Measurements from ENCODE around the gene AFAP1. TPM values are rescaled to one million over a fixed set of nuclear protein-coding genes. Genes with fewer than 3 reads are reported as not detected.
"Not testable (repeated sequence)": the region's sequence is repeated elsewhere in the genome, so short reads cannot be mapped to it uniquely, and the experiment has no call there.

AFAP1 gene
- total RNA-seq, 1 donor from 2014 or later: 55.6 TPM

DNA sequence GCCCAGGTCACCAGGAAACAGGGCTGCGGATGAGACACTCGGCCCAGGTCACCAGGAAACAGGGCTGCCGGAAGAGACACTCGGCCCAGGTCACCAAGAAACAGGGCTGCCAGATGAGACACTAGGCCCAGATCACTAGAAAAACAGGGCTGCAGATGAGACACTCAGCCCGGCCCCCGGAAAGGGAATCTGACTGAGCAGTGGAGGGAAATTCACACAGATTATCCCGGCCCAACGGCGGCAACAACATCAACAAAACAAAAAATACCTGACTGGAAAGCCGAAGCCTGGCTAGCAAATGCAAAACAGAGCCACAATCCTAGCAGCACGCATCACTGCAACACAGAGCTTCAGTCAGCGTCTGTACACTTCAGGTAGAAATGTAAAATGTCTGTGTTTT is 20.7 kb downstream of the AFAP1 start:
- TF ChIP-seq, protein P1, sequence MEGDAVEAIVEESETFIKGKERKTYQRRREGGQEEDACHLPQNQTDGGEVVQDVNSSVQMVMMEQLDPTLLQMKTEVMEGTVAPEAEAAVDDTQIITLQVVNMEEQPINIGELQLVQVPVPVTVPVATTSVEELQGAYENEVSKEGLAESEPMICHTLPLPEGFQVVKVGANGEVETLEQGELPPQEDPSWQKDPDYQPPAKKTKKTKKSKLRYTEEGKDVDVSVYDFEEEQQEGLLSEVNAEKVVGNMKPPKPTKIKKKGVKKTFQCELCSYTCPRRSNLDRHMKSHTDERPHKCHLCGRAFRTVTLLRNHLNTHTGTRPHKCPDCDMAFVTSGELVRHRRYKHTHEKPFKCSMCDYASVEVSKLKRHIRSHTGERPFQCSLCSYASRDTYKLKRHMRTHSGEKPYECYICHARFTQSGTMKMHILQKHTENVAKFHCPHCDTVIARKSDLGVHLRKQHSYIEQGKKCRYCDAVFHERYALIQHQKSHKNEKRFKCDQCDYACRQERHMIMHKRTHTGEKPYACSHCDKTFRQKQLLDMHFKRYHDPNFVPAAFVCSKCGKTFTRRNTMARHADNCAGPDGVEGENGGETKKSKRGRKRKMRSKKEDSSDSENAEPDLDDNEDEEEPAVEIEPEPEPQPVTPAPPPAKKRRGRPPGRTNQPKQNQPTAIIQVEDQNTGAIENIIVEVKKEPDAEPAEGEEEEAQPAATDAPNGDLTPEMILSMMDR (IDR thresholded peaks at IDR 0.05; ENCODE audit: insufficient read depth, low read length, poor library complexity, severe bottlenecking): no peak
- Histone ChIP-seq H3K36me3 (ENCODE audit: control insufficient read depth, insufficient read depth, low read length) (no peaks in the 10 kb centered on the region), H3K27me3 (ENCODE audit: control insufficient read depth, insufficient read depth, low read length) (no peaks in the 10 kb centered on the region), H3K4me3 (ENCODE audit: low read depth, low read length) (no peak overlapping the region)
- no peak for DNase-seq (ENCODE audit: low read depth)

- not testable (repeated sequence) for H3K4me3 ChIP-seq (ENCODE audit: low read depth, low read length); DNase-seq (ENCODE audit: low read depth); H3K36me3 ChIP-seq (ENCODE audit: control insufficient read depth, insufficient read depth, low read length); H3K27me3 ChIP-seq (ENCODE audit: control insufficient read depth, insufficient read depth, low read length)
Observed at GRCh38 chr4:7918187-7918586, 21.5 kb downstream of the AFAP1 start.

DNA sequence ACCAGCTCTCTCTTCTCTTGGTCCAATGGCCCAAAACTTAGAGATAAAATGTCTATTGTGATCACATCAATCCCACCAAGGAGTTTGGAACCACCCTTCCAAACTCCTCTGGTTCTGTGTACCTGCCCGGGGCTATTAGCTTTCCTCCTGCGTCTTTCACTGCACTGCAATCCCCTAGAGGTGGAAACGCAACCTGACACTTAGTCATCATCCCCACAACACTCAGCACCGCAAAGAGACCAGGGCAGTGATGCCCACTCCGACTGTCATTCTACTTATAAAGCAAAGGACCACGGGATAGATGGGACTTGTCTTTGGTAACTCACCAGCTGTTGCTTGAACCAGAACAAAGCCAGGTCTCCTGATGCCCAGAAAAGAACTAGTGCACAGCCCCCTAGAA is 22.0 kb downstream of the AFAP1 start:
- no peak for DNase-seq (ENCODE audit: low read depth)

GRCh38 chr4:7915875-7916242 is 23.8 kb downstream of the AFAP1 start:
- TF ChIP-seq, protein P1 (IDR thresholded peaks at IDR 0.05; ENCODE audit: insufficient read depth, low read length, poor library complexity, severe bottlenecking): no peak
- H3K27me3 ChIP-seq (ENCODE audit: control insufficient read depth, insufficient read depth, low read length): no peaks in the 10 kb centered on the region

More for the DNA sequence above, 22.0 kb downstream of the AFAP1 start:
- H3K27me3 ChIP-seq (ENCODE audit: control insufficient read depth, insufficient read depth, low read length): no peaks in the 10 kb centered on the region
- TF ChIP-seq, protein P1 (IDR thresholded peaks at IDR 0.05; ENCODE audit: insufficient read depth, low read length, poor library complexity, severe bottlenecking): no peak
- H3K36me3 ChIP-seq (ENCODE audit: control insufficient read depth, insufficient read depth, low read length): no peaks in the 10 kb centered on the region
- no peak overlapping the region for H3K4me3 ChIP-seq (ENCODE audit: low read depth, low read length)

DNA sequence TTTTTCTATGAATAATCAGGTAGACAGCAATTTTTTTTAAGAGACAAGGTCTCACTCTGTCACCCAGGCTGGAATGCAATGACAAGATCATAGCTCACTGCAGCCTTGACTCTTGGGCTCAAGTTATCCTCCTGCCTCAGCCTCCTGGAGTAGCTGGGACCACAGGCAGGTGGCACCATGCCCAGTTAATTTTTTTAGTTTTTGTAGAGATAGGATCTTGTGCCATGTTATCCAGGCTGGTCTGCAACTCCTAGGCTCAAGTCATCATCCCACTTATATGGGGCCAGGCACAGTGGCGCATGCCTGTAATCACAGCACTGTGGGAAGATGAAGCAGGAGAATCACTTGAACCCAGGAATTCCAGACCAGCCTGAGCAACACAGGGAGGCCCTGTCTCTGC is 26.8 kb downstream of the AFAP1 start:
- Histone ChIP-seq H3K4me3 (ENCODE audit: low read depth, low read length) (no peak overlapping the region), H3K36me3 (ENCODE audit: control insufficient read depth, insufficient read depth, low read length) (no peaks in the 10 kb centered on the region), H3K27me3 (ENCODE audit: control insufficient read depth, insufficient read depth, low read length) (no peaks in the 10 kb centered on the region)
- no peak for DNase-seq (ENCODE audit: low read depth)
- TF ChIP-seq, protein P1 (IDR thresholded peaks at IDR 0.05; ENCODE audit: insufficient read depth, low read length, poor library complexity, severe bottlenecking): no peak

More at GRCh38 chr4:7915875-7916242, 23.8 kb downstream of the AFAP1 start:
- no peak overlapping the region for H3K4me3 ChIP-seq (ENCODE audit: low read depth, low read length)
- DNase-seq (ENCODE audit: low read depth): no peak
- H3K36me3 ChIP-seq (ENCODE audit: control insufficient read depth, insufficient read depth, low read length): no peaks in the 10 kb centered on the region

DNA sequence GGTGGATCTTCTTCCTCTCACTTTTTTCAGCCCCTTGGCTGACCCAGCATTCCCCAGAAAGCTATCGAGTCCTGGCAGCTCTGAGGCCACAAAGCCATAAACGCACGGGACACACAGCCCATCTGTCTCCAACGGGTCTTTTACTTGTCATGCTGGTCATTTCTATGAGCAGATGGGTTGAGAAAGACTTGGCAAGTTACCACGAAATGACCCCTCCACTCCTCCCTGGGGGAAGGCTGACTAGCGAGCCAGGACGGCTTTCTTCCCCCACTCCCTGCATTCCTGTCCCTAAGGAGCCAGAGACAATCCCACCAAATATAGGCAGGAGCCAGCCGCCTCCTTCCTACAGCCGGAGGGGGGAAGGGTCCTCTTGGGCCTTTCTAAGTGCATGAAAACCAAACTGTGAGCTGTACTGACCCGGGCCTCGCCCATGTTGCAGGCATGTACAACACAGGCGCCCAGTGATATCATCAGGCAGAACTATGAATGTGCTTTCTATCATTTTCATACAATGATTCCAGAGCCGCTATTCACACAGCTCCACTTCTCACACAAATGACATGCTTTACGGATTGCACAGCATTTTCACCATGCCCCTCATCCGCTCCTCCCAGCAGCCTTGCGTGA is 28.6 kb downstream of the AFAP1 start:
- DNase-seq (ENCODE audit: low read depth): no peak
- no peak overlapping the region for H3K4me3 ChIP-seq (ENCODE audit: low read depth, low read length)
- H3K36me3 ChIP-seq (ENCODE audit: control insufficient read depth, insufficient read depth, low read length): no peaks in the 10 kb centered on the region
- no peaks in the 10 kb centered on the region for H3K27me3 ChIP-seq (ENCODE audit: control insufficient read depth, insufficient read depth, low read length)
- TF ChIP-seq, protein P1 (IDR thresholded peaks at IDR 0.05; ENCODE audit: insufficient read depth, low read length, poor library complexity, severe bottlenecking): no peak

All from kidney epithelial cell (primary cell).